ENCODE data around the gene SLC30A2. TPM values are rescaled to one million over a fixed set of nuclear protein-coding genes. Genes with fewer than 3 reads are reported as not detected.

Gene SLC30A2
- total RNA-seq, 4 donors from 2014 or later = not detected

- intact Hi-C loops (cut with DNase I) = no loop called here
- Histone ChIP-seq H3K27ac (no peak overlapping the region), H3K36me3 (no peaks in the 10 kb centered on the region), H3K9me3 (no peaks in the 10 kb centered on the region), H3K27me3 (peaks cover 0 to 34% (median 0%) of the 10 kb centered on the region in 4 donors), H3K4me1 (peaks cover 0 to 7% (median 0%) of the 10 kb centered on the region in 3 donors), H3K4me3 (no peak overlapping the region)
- no peak for TF ChIP-seq CTCF (IDR thresholded peaks at IDR 0.05)
- TF ChIP-seq POLR2A (IDR thresholded peaks at IDR 0.05) = no peak
- no peak for DNase-seq
- WGBS, 2 donors = 75 to 85% methylated on average over 3 of the region's 3 CpGs
Observed at GRCh38 chr1:26082020-26082350, 36.1 kb upstream of the SLC30A2 start.

- Histone ChIP-seq H3K27ac (no peak overlapping the region), H3K27me3 (peaks cover 0 to 37% (median 0%) of the 10 kb centered on the region in 4 donors), H3K9me3 (no peaks in the 10 kb centered on the region), H3K36me3 (no peaks in the 10 kb centered on the region), H3K4me3 (no peak overlapping the region), H3K4me1 (peaks cover 0 to 7% (median 0%) of the 10 kb centered on the region in 3 donors)
- 76 to 80% methylated on average over 7 of the region's 8 CpGs for WGBS, 2 donors
- no peak for TF ChIP-seq CTCF (IDR thresholded peaks at IDR 0.05)
- TF ChIP-seq POLR2A (IDR thresholded peaks at IDR 0.05) = no peak
- intact Hi-C loops (cut with DNase I) = no loop called here
- no peak for DNase-seq
Observed at GRCh38 chr1:26081267-26082019, 35.5 kb upstream of the SLC30A2 start.

GRCh38 chr1:26079960-26080814 lies 34.3 kb upstream of the SLC30A2 start:
- no peak for DNase-seq
- Histone ChIP-seq H3K4me1 (peaks cover 0 to 7% (median 0%) of the 10 kb centered on the region in 3 donors), H3K9me3 (no peaks in the 10 kb centered on the region), H3K4me3 (no peak overlapping the region), H3K36me3 (no peaks in the 10 kb centered on the region), H3K27me3 (peaks cover 0 to 39% (median 0%) of the 10 kb centered on the region in 4 donors), H3K27ac (no peak overlapping the region)
- TF ChIP-seq POLR2A (IDR thresholded peaks at IDR 0.05) = no peak
- WGBS, 2 donors = 69 to 77% methylated on average over 9 of the region's 9 CpGs
- intact Hi-C loops (cut with DNase I) = no loop called here

GRCh38 chr1:26079178-26079563 lies 33.3 kb upstream of the SLC30A2 start:
- 66 to 70% methylated on average over 5 of the region's 7 CpGs for WGBS, 2 donors
- Histone ChIP-seq H3K4me3 (no peak overlapping the region), H3K36me3 (no peaks in the 10 kb centered on the region), H3K4me1 (peaks cover 0 to 7% (median 0%) of the 10 kb centered on the region in 3 donors), H3K27me3 (peaks cover 0 to 34% (median 0%) of the 10 kb centered on the region in 4 donors), H3K9me3 (no peaks in the 10 kb centered on the region), H3K27ac (no peak overlapping the region)
- intact Hi-C loops (cut with DNase I) = no loop called here
- TF ChIP-seq CTCF (IDR thresholded peaks at IDR 0.05) (no peak), POLR2A (IDR thresholded peaks at IDR 0.05) (no peak)
- no peak for DNase-seq

GRCh38 chr1:26078286-26079177 lies 32.6 kb upstream of the SLC30A2 start:
- Histone ChIP-seq H3K4me1 (peaks cover 0 to 7% (median 0%) of the 10 kb centered on the region in 3 donors), H3K27me3 (peaks cover 0 to 33% (median 0%) of the 10 kb centered on the region in 4 donors), H3K4me3 (no peak overlapping the region), H3K9me3 (no peaks in the 10 kb centered on the region), H3K27ac (no peak overlapping the region), H3K36me3 (no peaks in the 10 kb centered on the region)
- intact Hi-C loops (cut with DNase I) = no loop called here
- 48 to 66% methylated on average over 8 of the region's 8 CpGs for WGBS, 2 donors
- no peak for DNase-seq
- TF ChIP-seq POLR2A (IDR thresholded peaks at IDR 0.05) = no peak
- TF ChIP-seq CTCF (IDR thresholded peaks at IDR 0.05) = no peak

Data from esophagus squamous epithelium (tissue), 5 donors.